ENCODE data around the gene KDM1A.

The KDM1A gene

DNA sequence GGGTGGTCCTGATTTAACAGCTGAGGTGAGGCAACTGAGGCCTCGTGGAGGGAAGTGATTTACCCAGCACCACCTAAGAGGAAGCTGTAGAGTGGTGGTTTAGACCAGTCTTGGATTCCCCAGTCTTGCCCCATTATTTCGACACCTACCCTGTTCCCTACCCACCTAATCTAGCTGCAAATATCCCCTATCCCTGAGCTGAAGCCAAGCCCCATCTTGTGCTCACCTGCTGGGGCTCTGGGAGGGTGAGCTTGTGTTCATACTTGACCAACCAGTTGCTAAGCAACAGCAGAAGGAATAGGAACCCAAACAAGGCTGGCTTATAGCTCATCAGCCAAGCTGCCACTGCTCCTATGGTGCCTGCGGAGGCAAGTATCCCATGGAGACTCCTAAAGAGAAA is 5.6 kb upstream of the KDM1A start:
- DNase-seq (ENCODE audit: low spot score), result peak; percentile 69

DNA sequence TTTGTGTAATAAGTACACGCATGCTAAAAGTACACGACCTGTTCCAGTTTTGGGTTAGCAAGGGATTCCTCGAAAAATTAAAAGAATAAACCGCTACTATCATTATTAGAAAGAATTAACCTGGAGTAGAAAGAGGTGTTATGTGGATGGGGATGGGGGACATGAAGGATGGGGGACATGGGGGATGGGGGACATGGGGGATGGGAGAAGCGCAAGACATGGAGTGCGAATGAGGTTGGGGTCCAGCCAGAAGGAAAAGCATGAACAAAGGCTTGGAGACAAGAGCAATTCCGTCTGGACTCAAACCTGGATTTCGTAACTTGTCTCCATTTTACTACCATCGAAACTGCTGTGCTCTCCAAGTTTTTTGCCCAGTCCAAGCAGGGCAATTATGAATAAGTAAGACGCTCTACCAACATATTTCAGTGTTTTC is 591 bp upstream of the KDM1A start:
- DNase-seq (ENCODE audit: low spot score), result no peak

DNA sequence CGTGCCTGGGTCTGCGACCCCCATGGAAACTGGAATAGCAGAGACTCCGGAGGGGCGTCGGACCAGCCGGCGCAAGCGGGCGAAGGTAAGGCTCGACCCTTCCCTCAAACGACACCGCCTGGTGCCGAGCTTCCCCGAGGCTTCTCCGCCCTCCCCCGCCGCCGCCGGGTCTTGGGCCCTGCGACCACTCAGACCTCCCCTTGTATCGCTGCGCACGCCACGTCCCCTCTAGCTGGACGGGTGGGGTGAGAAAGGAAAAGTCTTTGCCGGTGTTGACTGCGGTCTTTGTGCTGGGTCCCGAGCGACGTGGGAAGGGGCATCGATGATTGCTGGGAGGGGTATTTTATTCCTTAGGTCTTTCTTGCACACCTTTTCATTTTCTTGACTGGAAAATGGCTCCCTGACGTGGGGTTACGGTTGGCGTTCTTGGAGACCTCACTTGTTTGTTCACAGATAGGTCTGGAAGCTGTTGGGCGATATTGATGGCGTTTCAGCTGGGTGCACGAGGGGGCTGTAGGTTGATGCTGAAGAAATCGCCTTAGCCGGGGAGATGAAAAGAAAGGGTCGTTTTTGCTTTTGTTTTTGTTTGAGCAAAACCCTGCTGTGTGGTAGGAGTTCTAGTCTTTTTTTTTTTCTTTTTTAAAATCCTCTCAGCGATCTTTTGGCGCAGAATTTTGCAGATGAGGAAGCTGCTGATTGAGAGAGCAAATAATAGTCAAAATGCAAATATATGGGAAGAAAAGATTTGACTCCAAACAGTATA is 776 bp downstream of the KDM1A start:
- DNase-seq (ENCODE audit: low spot score), result peak; percentile 61

DNA sequence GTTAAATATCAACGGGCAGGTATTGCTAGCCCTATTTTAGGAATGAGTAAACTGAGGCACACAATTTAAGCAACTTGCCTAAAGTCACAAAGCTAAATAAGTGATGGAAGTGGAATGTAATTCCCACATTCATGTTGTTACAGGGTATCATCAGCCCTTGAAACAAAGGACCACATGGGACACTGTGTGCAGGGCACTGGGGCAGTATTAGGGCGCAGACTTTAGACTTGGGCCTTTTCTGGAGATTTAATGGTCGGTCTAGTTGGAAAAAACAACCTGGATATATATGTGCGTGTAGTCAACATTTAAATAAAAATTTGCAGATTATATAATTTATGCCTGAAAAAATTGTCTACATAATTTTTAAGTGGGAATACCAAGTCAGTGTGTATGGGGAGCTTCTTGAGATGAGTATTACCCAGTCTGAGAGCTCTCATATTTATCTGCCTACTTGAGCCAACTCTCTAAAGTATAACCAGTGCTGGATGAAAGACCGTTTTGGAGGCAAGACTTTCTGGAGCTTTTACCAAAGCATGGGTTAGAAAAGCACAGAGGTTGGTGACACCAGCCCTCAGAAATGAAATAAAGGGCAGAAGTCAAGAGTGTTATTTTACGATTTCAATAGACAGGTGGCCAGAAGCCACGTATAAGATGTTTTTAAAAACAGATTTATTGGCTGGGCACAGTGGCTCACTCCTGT is 1.6 kb downstream of the KDM1A start:
- peak; percentile 40 for DNase-seq (ENCODE audit: low spot score)

DNA sequence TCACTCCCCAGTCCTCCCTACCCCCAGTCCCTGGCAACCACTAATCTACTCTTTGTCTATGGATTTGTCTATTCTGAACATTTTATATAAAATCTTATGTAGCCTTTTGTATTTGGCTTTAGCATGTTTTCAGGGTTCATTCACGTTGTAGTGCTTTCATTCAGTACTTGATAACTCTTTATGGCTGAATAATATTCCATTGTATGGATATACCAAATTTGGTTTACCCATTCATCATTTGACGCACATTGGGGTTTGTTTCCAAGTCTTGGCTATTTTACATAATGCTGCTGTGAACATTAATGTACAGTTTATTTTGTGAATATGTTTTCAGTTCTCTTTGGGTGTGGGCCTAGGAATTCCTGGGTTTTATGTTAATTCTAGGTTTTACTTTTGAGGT is 2.6 kb downstream of the KDM1A start:
- DNase-seq (ENCODE audit: low spot score), result no peak

DNA sequence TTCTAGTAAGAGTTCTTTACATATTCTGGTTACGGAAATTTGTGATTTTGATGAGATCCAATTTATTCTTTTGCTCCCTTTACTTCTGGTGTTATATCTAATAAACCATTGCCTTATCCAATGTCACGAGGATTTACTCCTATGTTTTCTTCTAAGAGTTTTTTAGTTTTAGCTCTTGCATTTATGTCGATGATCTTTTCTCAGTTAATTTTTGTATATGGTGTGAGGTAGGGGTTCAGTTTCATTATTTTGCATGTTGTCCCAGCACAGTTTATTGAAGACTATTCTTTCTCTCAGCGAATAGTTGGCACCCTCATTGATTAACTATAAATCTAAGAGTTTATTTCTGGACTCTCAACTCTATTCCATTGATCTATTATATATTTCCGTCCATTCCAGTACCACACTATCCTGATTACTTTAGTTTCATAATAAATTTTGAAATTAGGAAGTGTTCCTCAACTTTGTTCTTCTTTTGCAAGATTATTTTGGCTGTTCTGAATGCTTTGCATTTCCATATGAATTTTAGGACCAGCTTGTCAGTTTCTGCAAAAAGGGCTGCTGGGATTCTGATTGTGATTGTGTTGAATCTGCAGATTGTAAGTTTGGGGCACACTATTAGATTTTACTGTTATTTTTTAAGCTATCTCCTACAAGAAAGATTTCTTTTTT is 4.0 kb downstream of the KDM1A start:
- DNase-seq (ENCODE audit: low spot score), result no peak

DNA sequence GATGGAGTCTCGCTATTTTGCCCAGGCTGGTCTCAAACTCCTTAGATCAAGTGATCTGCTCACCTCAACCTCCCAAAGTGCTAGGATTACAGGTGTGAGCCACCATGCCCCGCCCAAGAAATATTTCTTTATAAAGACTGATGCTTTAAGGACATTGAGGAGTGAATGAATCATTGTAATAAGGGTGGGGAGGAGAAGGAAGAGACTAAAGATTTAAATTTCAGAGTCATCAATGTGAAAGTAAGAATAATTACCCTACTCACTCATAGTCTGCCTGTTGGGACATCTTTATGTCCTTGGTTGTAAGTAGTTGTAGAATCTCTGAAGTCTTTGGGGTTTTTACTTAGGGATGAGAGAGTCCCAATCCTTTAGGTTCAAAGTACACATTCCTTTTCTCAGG is 7.3 kb downstream of the KDM1A start:
- no peak for DNase-seq (ENCODE audit: low spot score)

DNA sequence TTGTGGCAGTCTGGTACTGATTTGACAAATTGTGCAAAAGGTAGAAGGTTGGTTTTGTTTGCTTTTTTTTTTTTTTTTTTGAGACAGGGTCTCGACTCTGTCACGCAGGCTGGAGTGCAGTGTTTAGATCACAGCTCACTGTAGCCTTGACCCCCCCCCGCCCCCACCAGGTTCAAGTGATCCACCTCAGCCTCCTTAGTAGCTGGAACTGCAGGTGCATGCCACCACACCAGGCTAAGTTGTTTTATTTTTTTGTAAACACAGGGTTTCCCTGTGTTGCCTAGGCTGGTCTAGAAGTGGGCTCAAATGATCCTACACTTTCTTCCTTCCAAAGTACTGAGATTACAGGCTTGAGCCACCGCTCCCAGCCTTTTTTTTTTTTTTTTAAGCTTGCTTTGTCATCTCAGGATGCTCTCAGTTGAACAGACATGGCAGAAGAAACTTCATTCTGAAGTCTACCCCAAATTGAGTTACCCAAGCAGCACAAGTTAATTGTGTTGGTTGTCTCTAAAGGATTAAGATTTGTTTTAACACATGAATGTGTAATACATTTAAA is 8.2 kb downstream of the KDM1A start:
- DNase-seq (ENCODE audit: low spot score), result no peak

DNA sequence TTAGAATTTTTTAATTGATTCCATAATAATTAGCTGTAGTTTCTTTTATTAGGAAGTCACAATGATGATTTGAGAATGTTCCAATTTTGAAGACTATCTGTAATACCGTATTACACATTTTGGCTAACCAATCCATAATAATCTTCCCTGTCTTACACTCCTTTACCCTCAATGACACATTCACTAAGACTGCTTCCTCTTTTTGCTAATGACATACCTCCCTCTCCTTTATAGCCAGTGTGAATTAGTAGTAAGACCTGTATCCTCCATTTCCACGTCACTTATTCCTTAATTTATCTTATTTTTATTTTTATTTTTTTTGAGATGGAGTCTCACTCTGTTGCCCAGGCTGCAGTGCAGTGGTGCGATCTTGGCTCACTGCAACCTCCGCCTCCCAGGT is 10.1 kb downstream of the KDM1A start:
- DNase-seq (ENCODE audit: low spot score), result no peak

DNA sequence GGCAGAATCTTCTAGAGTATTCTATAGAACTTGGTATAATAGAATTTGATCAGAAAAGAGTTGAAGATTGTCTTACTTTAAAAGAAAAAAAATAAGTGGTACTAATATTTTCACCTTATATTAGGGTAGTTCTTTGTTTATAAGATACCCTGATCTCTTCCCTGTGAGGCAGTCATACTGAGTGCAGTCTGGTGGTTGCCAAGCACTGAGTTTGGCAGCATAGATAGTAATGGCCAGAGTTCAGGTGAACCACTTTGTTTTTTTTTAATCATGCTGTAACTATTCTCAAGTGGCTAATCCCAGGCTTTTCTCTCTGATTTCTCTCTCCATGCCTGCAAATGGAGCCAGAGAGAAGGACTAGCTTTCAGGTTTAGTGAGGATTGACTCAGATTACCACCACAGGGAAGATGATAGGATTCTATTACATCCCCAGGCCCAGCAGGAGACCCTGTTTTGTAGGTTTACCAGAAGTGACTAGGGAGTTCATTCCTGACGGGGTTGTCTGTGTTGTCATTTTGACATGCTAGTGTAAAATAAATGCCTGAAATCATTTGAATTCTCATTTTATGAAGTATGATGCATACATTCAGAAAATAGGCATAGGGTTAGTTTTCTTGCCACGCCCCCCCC is 16.7 kb downstream of the KDM1A start:
- DNase-seq (ENCODE audit: low spot score), result peak; percentile 46

DNA sequence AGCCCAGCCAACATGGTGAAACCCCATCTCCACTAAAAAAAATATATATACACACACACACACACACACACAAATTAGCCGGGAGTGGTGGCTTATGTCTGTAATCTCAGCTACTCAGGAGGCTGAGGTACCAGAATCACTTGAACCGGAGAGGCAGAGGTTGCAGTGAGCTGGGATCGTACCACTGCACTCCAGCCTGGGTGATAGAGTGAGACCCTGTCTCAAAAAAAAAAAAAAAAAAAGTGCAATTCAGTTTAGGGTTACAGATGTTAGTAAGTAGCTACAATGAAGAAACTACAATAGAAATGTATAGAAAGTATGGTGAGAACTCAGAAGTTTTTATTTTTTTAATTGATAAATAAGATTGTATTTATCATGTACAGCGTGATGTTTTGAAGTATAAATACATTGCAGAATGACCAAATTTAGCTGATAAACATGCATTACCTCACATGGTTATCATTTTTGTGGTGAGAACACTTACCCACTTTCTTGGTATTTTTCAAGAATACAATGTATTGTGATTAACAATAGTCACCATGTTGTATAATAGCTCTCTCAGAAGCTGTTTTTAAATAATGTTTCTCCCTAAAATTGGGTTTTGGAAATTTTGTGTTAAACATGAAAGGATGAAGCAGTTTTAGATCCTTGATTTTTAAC is 17.9 kb downstream of the KDM1A start:
- DNase-seq (ENCODE audit: low spot score), result no peak

DNA sequence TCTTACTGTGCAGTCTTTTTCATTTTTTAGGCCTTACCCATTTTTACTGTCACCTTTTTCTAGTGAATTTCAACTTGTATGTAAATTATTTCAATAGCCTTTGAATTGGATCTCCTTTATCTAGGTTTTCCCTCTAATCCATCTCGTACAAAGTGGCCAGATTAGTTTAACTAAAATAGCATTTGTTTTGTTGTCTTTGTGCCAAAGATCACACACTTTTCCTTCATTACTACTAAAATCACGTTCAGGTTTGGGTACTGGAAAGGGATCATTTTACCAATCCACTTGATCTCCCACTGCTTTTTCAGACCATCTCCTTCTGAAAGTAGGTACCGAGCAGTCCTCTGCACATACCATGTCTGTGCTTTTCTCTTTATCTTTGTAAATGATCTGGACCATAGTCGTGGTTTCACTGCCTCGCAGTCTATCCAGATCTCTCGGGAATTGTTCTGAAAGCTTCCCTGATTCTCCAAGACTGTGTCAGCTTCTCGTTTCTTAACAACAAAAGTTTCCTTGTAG is 20.1 kb downstream of the KDM1A start:
- no peak for DNase-seq (ENCODE audit: low spot score)

DNA sequence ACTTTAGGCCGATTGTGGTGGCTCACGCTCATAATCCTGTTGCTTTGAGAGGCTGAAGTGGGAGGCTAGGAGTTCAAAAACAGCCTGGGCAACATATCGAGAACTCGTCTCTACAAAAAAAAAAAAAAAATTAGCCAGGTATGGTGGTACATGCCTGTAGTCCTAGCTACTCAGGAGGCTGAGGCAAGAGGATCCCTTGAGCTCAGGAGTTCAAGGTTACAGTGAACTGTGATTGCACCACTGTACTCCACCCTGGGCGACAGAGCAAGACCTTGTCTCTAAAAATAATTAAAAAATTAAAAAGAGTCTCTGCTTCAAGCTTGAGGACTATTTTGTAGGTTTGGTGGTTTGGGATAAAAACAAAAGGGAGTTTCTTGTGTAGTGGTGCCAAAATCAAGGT is 21.2 kb downstream of the KDM1A start:
- DNase-seq (ENCODE audit: low spot score), result no peak

DNA sequence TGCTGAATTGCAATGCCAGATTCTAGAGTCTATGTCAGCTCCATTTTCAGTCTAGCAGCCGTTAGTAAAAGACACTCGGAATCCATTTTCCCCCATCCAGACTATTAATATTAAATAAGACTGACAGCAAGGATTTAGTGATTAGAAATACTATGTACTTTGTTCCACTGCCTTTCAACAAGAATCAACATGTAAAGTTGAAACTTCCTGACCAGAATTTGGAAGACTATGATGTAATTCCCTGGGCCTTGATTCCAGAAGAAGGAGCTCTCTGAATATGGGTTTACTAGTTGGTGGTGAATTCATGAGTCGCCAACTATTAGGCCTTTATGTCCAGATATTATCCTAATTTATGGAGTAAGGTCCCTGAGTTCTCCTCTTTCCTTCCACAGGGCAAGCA is 24.8 kb downstream of the KDM1A start:
- DNase-seq (ENCODE audit: low spot score), result no peak

DNA sequence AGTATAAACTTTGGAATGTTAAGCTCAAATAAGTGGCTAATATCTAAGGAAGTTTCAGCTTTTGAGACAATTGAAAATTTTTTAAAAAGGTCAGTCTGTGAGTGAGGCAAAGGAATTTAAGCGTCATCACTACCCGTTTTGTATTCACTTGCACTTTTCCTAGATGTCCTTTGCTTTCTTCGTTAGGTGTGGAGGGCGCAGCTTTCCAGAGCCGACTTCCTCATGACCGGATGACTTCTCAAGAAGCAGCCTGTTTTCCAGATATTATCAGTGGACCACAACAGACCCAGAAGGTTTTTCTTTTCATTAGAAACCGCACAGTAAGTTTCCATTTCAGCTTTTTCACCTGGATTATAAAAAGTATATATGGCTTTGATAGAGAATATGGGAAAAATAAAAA is 30.9 kb downstream of the KDM1A start:
- DNase-seq (ENCODE audit: low spot score), result no peak

DNA sequence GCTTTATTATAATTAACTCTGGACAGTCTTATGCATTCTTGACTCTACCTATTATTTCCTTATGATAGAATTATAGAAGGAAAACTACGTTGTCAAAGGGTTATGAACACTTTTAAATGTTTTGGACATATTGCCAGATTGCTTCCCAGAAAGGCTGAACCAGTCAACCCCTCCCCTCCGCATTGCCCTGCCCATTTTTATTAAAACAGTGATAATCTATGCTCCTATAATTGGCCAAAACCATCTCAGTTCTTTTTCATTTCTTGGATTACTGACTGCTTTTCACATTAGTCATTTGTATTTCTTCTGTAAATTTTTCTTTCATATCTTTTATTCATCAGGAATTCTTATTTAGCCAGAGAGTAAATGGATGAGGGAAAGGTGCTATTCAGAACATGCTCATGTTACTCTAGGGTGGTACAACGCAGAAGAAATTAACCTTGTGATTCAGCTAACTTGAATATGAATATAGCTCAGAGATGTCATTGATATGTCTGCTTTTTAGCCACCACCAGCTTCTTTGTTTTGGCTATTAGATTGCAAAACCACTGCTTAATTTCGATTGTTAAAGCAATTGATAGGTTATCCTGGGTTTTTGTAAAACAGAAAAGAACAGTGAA is 32.1 kb downstream of the KDM1A start:
- DNase-seq (ENCODE audit: low spot score), result no peak

DNA sequence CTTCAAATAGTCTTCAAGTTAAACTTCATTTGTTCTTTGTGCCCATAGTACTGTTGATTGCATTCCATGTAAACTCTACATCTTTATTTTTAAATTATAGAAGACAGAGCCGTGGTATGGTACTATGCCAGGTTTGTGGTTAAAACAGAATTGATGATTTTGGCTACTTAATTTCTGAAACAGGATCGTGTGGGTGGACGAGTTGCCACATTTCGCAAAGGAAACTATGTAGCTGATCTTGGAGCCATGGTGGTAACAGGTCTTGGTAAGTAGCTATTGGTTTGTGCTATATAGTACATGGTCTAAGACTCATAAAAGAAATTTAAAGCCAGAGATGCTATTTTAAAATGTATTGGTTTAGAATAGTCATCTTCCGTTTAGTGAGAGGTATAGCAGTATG is 38.0 kb downstream of the KDM1A start:
- no peak for DNase-seq (ENCODE audit: low spot score)

DNA sequence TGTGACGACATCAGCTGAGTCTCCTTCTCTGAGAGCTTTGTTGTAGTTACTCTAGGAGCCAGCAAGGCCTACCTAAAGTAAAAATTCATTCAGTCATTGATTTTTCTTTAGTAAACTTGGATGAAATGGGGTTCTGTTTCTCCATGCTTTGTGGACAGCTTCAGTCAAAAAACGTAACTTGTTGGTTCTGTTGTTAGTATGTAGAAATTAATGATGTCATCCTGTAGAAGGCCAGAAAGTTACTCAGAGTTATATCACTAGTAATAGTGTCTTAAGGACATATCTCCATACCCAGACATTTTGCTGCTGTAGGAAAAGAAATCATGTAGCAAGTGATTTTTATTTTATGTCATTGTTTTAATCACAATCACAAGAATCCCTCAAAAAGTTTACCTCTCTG is 43.0 kb downstream of the KDM1A start:
- DNase-seq (ENCODE audit: low spot score), result no peak

DNA sequence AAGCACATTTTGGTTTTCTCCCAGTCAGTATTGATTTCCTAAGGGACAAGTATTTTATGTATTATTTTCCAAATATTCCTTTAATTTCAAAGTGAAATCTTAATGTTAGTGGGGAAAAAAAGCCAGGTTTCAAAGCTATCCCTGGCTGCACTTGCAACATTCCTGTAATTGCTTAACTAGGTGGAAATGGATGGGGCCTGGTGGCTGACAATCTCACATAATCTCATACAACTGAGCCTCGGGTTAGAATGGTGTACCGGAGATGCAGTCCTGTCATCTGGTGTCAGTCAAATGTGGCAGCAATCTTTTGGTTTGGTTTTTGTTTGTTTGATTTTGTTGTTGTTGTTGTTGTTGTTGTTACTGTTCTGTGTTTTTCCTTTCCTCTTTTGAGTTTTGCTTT is 46.1 kb downstream of the KDM1A start:
- DNase-seq (ENCODE audit: low spot score), result no peak

DNA sequence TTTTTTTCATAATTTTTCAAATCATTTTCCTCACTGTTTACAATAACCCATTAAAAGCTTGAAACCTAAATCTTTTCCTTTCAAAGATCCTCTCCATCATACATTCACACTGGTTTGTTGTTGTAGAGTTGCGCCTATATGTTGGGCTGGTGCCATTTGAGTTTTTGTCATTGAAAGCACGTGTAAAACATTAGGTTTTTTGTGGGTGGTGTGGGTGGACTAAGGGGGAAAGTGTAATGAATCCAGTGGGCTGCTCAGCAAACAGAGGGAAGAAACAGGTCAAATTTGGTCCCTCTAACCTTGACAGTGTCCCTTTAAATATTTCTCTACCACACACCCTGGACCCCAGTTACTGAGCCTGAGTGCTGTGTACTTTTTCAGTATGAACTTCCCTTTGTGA is 46.8 kb downstream of the KDM1A start:
- no peak for DNase-seq (ENCODE audit: low spot score)

DNA sequence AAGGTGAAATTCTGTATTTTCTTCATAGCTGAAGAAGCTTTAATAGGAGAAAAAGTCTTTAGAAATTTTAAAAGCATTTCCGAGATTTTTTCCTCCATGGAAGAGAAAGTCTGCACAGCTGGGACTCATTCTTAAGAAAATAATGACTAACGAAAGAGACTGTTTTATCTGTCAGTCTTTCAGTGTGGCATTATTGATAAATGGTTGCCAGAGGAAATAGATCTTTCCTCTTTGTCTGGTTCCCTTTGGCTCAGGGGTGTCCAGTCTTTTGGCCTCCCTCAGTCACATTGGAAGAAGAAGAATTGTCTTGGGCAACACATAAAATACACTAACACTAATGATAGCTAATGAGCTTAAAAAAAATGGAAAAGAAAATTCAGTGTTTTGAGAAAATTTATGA is 49.9 kb downstream of the KDM1A start:
- no peak for DNase-seq (ENCODE audit: low spot score)

Measured in D341Med (cell line).